Measurements from ENCODE around the gene RAB31. TPM values are rescaled to one million over a fixed set of nuclear protein-coding genes. Genes with fewer than 3 reads are reported as not detected.

Gene RAB31
- total RNA-seq, 1 experiment from 2014 or later: 32.9 TPM

GRCh38 chr18:9684881-9685614 is 23.1 kb upstream of the RAB31 start:
- peaks cover 4% of the 10 kb centered on the region; the same call in 1 of the 2 replicates for H3K27me3 Mint-ChIP-seq (ENCODE audit: low read depth)
- H3K4me3 Mint-ChIP-seq: no peak overlapping the region
- H3K9me3 Mint-ChIP-seq: peaks cover 4% of the 10 kb centered on the region; the same call in 1 of the 2 replicates
- no peak overlapping the region for H3K27ac Mint-ChIP-seq
- no peak for TF ChIP-seq CDX4 (CRISPR knock-in tag; IDR thresholded peaks at IDR 0.05; ENCODE audit: borderline replicate concordance)
- TF ChIP-seq OVOL2 (CRISPR knock-in tag; IDR thresholded peaks at IDR 0.05; ENCODE audit: borderline replicate concordance): no peak
- TF ChIP-seq ATF2 (CRISPR knock-in tag; IDR thresholded peaks at IDR 0.05; ENCODE audit: borderline replicate concordance, low read depth): no peak
- TF ChIP-seq TCF7 (CRISPR knock-in tag; IDR thresholded peaks at IDR 0.05; ENCODE audit: low read depth): no peak
- no peaks in the 10 kb centered on the region for H3K36me3 Mint-ChIP-seq
- DNase-seq (ENCODE audit: low spot score): no peak
- ChIA-PET CTCF (interaction anchor here (1.3 to 1.6 kb wide), 3 partner anchors 12 to 168 kb away, joined by 3 to 8 read pairs (median 5); no protein-coding TSS in a partner anchor), POLR2A (interaction anchor here (0.7 kb wide), 1 partner anchor 48 kb away, joined by 6 read pairs; no protein-coding TSS in a partner anchor)
- peaks cover 21% of the 10 kb centered on the region for H3K4me1 Mint-ChIP-seq
- ATAC-seq: no peak

GRCh38 chr18:9685615-9685890 is 22.5 kb upstream of the RAB31 start:
- Mint-ChIP-seq H3K27ac (no peak overlapping the region), H3K4me1 (peaks cover 21% of the 10 kb centered on the region), H3K9me3 (peaks cover 4% of the 10 kb centered on the region; the same call in 1 of the 2 replicates), H3K36me3 (no peaks in the 10 kb centered on the region), H3K27me3 (ENCODE audit: low read depth) (peaks cover 4% of the 10 kb centered on the region; the same call in 1 of the 2 replicates), H3K4me3 (no peak overlapping the region)
- ATAC-seq: no peak
- TF ChIP-seq GTF2I (CRISPR knock-in tag; conservative IDR thresholded peaks at IDR 0.05): no peak
- ChIA-PET POLR2A (interaction anchor here (0.7 kb wide), 1 partner anchor 48 kb away, joined by 6 read pairs; no protein-coding TSS in a partner anchor), CTCF (no interaction called here)
- DNase-seq (ENCODE audit: low spot score): no peak

- no peak overlapping the region for H3K4me3 Mint-ChIP-seq
- H3K4me1 Mint-ChIP-seq: peaks cover 21% of the 10 kb centered on the region
- no peak for DNase-seq (ENCODE audit: low spot score)
- POLR2A ChIA-PET: no interaction called here
- TF ChIP-seq MAX (CRISPR knock-in tag; IDR thresholded peaks at IDR 0.05) (peak; percentile 55; the same call in 1 of the 2 replicates), E2F5 (CRISPR knock-in tag; IDR thresholded peaks at IDR 0.05) (no peak), RELA (CRISPR knock-in tag; IDR thresholded peaks at IDR 0.05; ENCODE audit: borderline replicate concordance) (no peak), IRF2 (CRISPR knock-in tag; IDR thresholded peaks at IDR 0.05; ENCODE audit: borderline replicate concordance, low read depth) (no peak), USF2 (CRISPR knock-in tag; IDR thresholded peaks at IDR 0.05) (no peak)
- H3K27me3 Mint-ChIP-seq (ENCODE audit: low read depth): peaks cover 4% of the 10 kb centered on the region; the same call in 1 of the 2 replicates
- no peak; the same call in 1 of the 2 replicates for ATAC-seq
- H3K27ac Mint-ChIP-seq: no peak overlapping the region
- no peaks in the 10 kb centered on the region for H3K36me3 Mint-ChIP-seq
- peaks cover 4% of the 10 kb centered on the region; the same call in 1 of the 2 replicates for H3K9me3 Mint-ChIP-seq
- CTCF ChIA-PET: no interaction called here
Observed at GRCh38 chr18:9688036-9688741, 19.9 kb upstream of the RAB31 start.

- no peak for TF ChIP-seq RORB (CRISPR knock-in tag; IDR thresholded peaks at IDR 0.05)
- Mint-ChIP-seq H3K36me3 (no peaks in the 10 kb centered on the region), H3K27ac (no peak overlapping the region), H3K4me1 (peaks cover 14% of the 10 kb centered on the region), H3K9me3 (peaks cover 4% of the 10 kb centered on the region; the same call in 1 of the 2 replicates), H3K4me3 (no peak overlapping the region), H3K27me3 (ENCODE audit: low read depth) (peaks cover 4% of the 10 kb centered on the region; the same call in 1 of the 2 replicates)
- ATAC-seq (no peak), DNase-seq (ENCODE audit: low spot score) (no peak)
- ChIA-PET CTCF (interaction anchor here (0.6 kb wide), 1 partner anchor 484 kb away, joined by 3 read pairs; no protein-coding TSS in a partner anchor), POLR2A (no interaction called here)
Observed at GRCh38 chr18:9689253-9689652, 18.8 kb upstream of the RAB31 start.

Measured in WTC11 (cell line).